Smooth muscle cell (in vitro differentiated cells): ENCODE data around the gene SCCPDH. TPM values are rescaled to one million over a fixed set of nuclear protein-coding genes. Genes with fewer than 3 reads are reported as not detected.

ENCODE experiments used
- DNase-seq: peaks from one replicate; lab custom pipeline; 2025; ENCODE audit not compliant: unreplicated experiment; lab: John Stamatoyannopoulos, UW
- H2AFZ ChIP-seq: fragments of 200-600 bp; sonication (generic); 2 replicates; pipeline ENCODE4 v1.6.0; 2016; ENCODE audit warnings: antibody characterized with exemption, low read depth, mild to moderate bottlenecking
- H3F3A ChIP-seq: fragments of 200-600 bp; sonication (generic); 2 replicates; pipeline ENCODE4 v1.6.0; 2017; ENCODE audit warnings: antibody characterized with exemption, low read depth
- H3K27ac ChIP-seq: fragments of 200-600 bp; sonication (generic); 2 replicates; pipeline ENCODE4 v1.5.1; 2016; ENCODE audit warnings: low read depth, mild to moderate bottlenecking
- H3K27me3 ChIP-seq: fragments of 200-600 bp; sonication (generic); 2 replicates; pipeline ENCODE4 v1.6.1; 2016; ENCODE audit warnings: low read depth, mild to moderate bottlenecking
- H3K36me3 ChIP-seq: fragments of 200-600 bp; sonication (generic); 2 replicates; pipeline ENCODE4 v1.5.1; 2016; ENCODE audit warnings: low read depth
- H3K4me1 ChIP-seq: fragments of 200-600 bp; sonication (generic); 2 replicates; pipeline ENCODE4 v1.5.1; 2016; ENCODE audit warnings: low read depth
- H3K4me2 ChIP-seq: fragments of 200-600 bp; sonication (generic); 2 replicates; pipeline ENCODE4 v1.6.0; 2016; ENCODE audit warnings: mild to moderate bottlenecking
- H3K4me3 ChIP-seq: fragments of 200-600 bp; sonication (generic); 2 replicates; pipeline ENCODE4 v1.5.1; 2016; ENCODE audit warnings: mild to moderate bottlenecking
- H3K79me2 ChIP-seq: fragments of 200-600 bp; sonication (generic); 2 replicates; pipeline ENCODE4 v1.6.0; 2016; ENCODE audit warnings: low read depth, mild to moderate bottlenecking
- H3K9ac ChIP-seq: fragments of 200-600 bp; sonication (generic); 2 replicates; pipeline ENCODE4 v1.6.0; 2016; ENCODE audit warnings: low read depth
- H3K9me3 ChIP-seq: fragments of 200-600 bp; sonication (generic); replicated peaks from 2 replicates; pipeline ENCODE4 v1.5.1; 2016; ENCODE audit warnings: low read depth
- H4K20me1 ChIP-seq: fragments of 200-600 bp; sonication (generic); 2 replicates; pipeline ENCODE4 v1.6.0; 2016; ENCODE audit warnings: low read depth
- WGBS: methylation state at CpG from one replicate; pipeline ENCODE4 v1.1.7; 2016; ENCODE audit warnings: low lambda C conversion rate; 5-methylcytosine and 5-hydroxymethylcytosine counted together
- polyA plus RNA-seq: library from polyadenylated mRNA; unstranded; fragments of >200 nt; fragmentation: Nextera tagmentation; extraction: Ambion mirVana; gene quantifications from 2 replicates; pipeline ENCODE4 v1.2.1, GENCODE V29; 2016
- total RNA-seq: library from RNA; depleted of rRNA; stranded (reverse); fragments of >200 nt; gene quantifications from 2 replicates; pipeline ENCODE4 v1.2.3, GENCODE V29; 2014
- TF ChIP-seq, protein P1 (sequence below): fragments of 200-600 bp; sonication (generic); IDR thresholded peaks from 2 replicates; pipeline ENCODE4 v1.5.1; 2017; ENCODE audit warnings: borderline replicate concordance, mild to moderate bottlenecking, antibody characterized with exemption; ENCODE audit not compliant: insufficient read depth, poor library complexity, severe bottlenecking

Gene SCCPDH
- total and polyA plus RNA-seq, 2 experiments from 2014 or later, result 19.6 to 27.0 TPM

DNA sequence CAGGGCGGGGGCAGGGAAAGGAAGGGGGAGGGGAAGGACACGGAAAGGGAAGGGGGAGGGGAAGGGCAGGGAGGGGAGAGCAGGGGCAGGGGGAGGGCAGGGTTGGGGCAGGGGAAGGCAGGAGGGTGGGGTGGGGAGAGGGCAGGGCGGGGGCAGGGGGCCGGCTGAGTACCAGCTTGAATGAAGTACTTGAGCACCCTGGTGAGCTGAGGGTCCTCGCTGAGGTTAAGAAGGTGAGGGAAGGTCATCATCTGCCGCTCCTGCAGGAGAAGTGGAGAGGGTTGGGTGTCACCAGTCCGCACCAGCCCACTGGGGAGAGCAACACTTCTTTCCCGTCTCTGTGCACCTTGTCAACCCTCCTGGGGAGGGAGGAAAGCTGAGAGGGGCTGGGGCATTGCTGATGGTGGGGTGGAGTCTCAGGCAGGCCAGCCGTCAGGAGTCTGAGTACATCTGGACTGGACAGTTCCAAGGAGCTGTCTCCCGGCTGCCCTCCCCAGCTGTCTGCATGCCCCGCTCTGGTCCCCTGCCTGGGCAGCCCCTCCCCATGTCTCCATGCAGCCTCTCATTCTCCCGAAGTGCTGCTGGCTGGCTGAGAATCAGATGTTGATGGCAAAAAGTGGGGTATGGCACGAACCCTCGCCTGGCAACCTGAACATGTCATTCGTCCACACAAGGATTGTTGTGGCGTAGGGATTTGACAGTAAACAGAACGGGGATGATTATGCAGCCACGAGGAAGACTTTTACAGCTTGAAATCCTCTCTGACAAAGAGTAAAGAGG, 70.0 kb downstream of the SCCPDH start:
- Histone ChIP-seq H3K9ac (no peak overlapping the region), H3K27ac (no peak overlapping the region), H3K9me3 (no peaks in the 10 kb centered on the region), H3K36me3 (no peaks in the 10 kb centered on the region), H3K4me2 (peak overlapping the region; percentile 6), H3K4me1 (no peaks in the 10 kb centered on the region), H3F3A (no peaks in the 10 kb centered on the region), H3K4me3 (no peak overlapping the region), H2AFZ (no peak overlapping the region), H3K27me3 (no peaks in the 10 kb centered on the region), H3K79me2 (no peaks in the 10 kb centered on the region), H4K20me1 (no peaks in the 10 kb centered on the region)
- 49% methylated on average over 16 of the region's 18 CpGs for WGBS
- TF ChIP-seq, protein P1, sequence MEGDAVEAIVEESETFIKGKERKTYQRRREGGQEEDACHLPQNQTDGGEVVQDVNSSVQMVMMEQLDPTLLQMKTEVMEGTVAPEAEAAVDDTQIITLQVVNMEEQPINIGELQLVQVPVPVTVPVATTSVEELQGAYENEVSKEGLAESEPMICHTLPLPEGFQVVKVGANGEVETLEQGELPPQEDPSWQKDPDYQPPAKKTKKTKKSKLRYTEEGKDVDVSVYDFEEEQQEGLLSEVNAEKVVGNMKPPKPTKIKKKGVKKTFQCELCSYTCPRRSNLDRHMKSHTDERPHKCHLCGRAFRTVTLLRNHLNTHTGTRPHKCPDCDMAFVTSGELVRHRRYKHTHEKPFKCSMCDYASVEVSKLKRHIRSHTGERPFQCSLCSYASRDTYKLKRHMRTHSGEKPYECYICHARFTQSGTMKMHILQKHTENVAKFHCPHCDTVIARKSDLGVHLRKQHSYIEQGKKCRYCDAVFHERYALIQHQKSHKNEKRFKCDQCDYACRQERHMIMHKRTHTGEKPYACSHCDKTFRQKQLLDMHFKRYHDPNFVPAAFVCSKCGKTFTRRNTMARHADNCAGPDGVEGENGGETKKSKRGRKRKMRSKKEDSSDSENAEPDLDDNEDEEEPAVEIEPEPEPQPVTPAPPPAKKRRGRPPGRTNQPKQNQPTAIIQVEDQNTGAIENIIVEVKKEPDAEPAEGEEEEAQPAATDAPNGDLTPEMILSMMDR, result no peak
- DNase-seq, result no peak

DNA sequence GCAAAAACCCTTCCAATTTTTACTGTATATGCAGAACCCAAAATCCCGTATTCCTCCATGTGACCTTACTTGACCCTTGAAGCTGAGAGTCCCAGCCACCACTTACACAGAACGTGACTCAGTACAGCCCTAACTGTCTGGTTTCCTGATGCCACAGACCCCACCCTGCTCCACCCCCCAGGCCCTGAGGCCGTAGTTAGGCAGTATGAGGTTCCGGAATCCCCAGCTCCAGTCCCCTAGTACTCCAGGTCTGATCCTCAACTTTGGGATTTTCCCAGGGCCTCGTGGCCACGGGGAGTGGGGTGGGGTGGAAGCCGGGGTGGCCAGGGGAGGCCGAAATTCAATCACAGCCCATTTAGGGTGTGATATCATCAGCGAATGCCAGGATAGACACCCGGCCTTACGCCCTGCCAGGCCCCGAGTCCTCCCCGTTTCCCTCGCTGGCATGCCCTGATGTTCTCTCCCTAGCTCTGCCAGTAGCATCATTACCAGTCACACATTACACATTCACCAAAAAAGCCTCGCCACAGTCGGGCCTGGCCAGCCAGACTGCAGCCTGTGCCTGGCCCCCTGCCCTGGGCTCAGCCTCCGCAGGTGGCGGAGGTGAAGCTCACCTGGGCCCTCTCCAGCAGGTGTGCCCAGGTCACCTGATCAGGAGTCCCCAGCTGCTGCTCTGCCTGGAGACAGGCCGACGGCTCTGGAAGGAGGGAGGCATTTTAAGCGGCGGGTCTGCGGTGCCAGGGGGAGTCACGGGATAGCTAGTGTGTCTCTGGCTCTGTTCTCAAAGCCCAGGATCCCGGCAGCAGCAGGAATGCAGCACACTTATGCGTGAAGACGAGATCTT, 70.8 kb downstream of the SCCPDH start:
- Histone ChIP-seq H2AFZ (no peak overlapping the region), H3K9ac (no peak overlapping the region), H3K27ac (no peak overlapping the region), H3K36me3 (no peaks in the 10 kb centered on the region), H3K4me3 (no peak overlapping the region), H3K9me3 (no peaks in the 10 kb centered on the region), H3F3A (no peaks in the 10 kb centered on the region), H3K4me2 (peak overlapping the region; percentile 6), H3K27me3 (no peaks in the 10 kb centered on the region), H3K79me2 (no peaks in the 10 kb centered on the region), H4K20me1 (no peaks in the 10 kb centered on the region), H3K4me1 (no peaks in the 10 kb centered on the region)
- DNase-seq, result no peak
- TF ChIP-seq, protein P1, result no peak
- WGBS, result 74% methylated on average over 27 of the region's 27 CpGs

DNA sequence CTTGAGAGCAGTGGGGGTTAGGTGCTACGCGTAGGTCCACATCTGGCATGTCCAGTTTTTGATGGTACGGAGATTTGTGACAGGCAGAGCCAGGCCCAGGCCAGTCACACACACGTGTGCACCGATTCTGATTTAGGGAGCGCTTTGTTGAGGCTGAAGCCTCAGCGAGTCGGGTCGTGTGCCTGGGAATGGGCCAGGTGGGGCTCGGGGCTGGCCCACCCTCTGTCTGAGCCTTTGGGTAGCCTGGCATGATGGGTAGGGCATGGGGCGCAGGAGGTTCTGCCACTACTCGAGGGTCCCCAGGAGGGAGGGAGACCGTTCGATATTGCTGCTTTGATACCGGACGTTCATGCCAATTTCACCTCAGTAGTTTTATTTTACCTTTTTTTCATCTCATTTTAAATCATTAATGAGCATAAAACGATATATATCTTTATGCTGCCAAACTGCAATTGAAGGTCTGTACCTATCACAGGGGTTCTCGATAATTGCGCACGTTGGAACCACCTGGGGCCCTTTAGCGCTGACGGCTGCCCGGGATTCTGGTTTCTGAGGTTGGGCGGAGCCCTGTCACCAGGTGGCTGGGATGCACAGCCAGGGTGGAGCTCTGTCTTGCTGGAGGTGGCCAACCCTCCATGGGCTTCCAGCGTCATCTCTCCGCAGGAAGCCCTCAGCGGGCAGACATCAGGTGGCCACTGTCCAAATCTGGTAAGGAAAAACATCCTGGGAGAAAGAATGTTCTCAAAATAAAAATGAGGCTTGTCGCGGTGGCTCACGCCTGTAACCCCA, 71.9 kb downstream of the SCCPDH start:
- H3K27me3 ChIP-seq, result no peaks in the 10 kb centered on the region
- H2AFZ ChIP-seq, result no peak overlapping the region
- TF ChIP-seq, protein P1, result no peak
- no peak overlapping the region for H3K27ac ChIP-seq
- H3K4me3 ChIP-seq, result no peak overlapping the region
- H3K79me2 ChIP-seq, result no peaks in the 10 kb centered on the region
- no peak overlapping the region for H3K4me2 ChIP-seq
- DNase-seq, result no peak
- no peak overlapping the region for H3K9ac ChIP-seq
- no peaks in the 10 kb centered on the region for H3K9me3 ChIP-seq
- H3K36me3 ChIP-seq, result no peaks in the 10 kb centered on the region
- H3F3A ChIP-seq, result no peaks in the 10 kb centered on the region
- no peaks in the 10 kb centered on the region for H3K4me1 ChIP-seq
- 94% methylated on average over 30 of the region's 30 CpGs for WGBS
- no peaks in the 10 kb centered on the region for H4K20me1 ChIP-seq
